ENCODE measurements around the gene BST2. TPM values are rescaled to one million over a fixed set of nuclear protein-coding genes. Genes with fewer than 3 reads are reported as not detected.
A peak's percentile ranks its signal among the peaks of the same experiment; 100 is the strongest.

BST2 gene
- polyA plus RNA-seq, 3 donors = 225 to 284 (median 272) TPM

DNA sequence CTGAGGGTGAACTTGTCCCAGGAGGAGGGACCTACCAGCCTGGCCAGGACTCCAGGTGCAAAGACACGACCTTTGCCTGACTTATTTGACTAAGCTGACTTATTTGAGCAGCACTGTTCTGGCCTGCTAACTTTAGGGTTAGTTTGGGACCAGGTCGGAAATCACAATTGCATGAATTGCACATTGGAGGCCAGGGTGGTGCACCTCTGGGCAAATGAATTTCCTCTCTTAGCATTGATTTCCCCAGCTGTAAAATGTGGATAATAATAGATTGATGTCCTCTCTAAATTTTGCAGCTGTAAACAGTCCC, 1.4 kb upstream of the BST2 start:
- Histone ChIP-seq H3K4me1 (ENCODE audit: control insufficient read depth in 1 of 2, insufficient read depth in 2 of 2, low read length in 2 of 2) (peaks cover 39 to 50% of the 10 kb centered on the region in 2 donors), H4K20me1 (ENCODE audit: insufficient read depth, low read length) (peaks cover 35% of the 10 kb centered on the region), H3K9me3 (replicated peaks in 1 of 2; ENCODE audit: control insufficient read depth in 1 of 2, insufficient read depth in 1 of 2, low read length in 2 of 2) (no peaks in the 10 kb centered on the region), H3K9ac (ENCODE audit: insufficient read depth, low read length, poor library complexity, severe bottlenecking) (peak overlapping the region; percentile 85), H3K4me3 (replicated peaks in 1 of 3; ENCODE audit: low read depth in 2 of 3, low read length in 3 of 3) (peak overlapping the region; percentile 67 to 93 (median 67)), H3K27ac (ENCODE audit: low read depth in 1 of 2, low read length in 2 of 2) (peak overlapping the region; percentile 65 to 92), H3K4me2 (replicated peaks; ENCODE audit: extremely low read depth, low read length, poor library complexity, severe bottlenecking) (peak overlapping the region; percentile 98), H3K27me3 (ENCODE audit: control insufficient read depth in 2 of 2, insufficient read depth in 2 of 2, low read length in 2 of 2) (no peaks in the 10 kb centered on the region), H3K36me3 (replicated peaks in 1 of 2; ENCODE audit: control insufficient read depth in 1 of 2, insufficient read depth in 2 of 2, low read length in 2 of 2) (peaks cover 9 to 23% of the 10 kb centered on the region in 2 donors), H2AFZ (ENCODE audit: insufficient read depth, low read depth, low read length, poor library complexity, severe bottlenecking) (peak overlapping the region; percentile 88), H3K79me2 (ENCODE audit: insufficient read depth, low read length) (peaks cover 77% of the 10 kb centered on the region)
- 7% methylated on average over 2 of the region's 2 CpGs for WGBS (ENCODE audit: insufficient coverage)
- Mint-ChIP-seq H3K4me1 (peaks cover 46% of the 10 kb centered on the region), H3K27me3 (ENCODE audit: low read depth in 3 of 3) (peaks cover 0 to 1% (median 0%) of the 10 kb centered on the region in 3 donors), H3K27ac (peak overlapping the region; percentile 89 to 96 (median 95)), H3K4me3 (peak overlapping the region; percentile 90 to 94), H3K36me3 (peaks cover 12 to 29% of the 10 kb centered on the region in 2 donors), H3K9me3 (peaks cover 0 to 2% (median 0%) of the 10 kb centered on the region in 7 donors)
- no peak for DNase-seq
- TF ChIP-seq, protein P1, sequence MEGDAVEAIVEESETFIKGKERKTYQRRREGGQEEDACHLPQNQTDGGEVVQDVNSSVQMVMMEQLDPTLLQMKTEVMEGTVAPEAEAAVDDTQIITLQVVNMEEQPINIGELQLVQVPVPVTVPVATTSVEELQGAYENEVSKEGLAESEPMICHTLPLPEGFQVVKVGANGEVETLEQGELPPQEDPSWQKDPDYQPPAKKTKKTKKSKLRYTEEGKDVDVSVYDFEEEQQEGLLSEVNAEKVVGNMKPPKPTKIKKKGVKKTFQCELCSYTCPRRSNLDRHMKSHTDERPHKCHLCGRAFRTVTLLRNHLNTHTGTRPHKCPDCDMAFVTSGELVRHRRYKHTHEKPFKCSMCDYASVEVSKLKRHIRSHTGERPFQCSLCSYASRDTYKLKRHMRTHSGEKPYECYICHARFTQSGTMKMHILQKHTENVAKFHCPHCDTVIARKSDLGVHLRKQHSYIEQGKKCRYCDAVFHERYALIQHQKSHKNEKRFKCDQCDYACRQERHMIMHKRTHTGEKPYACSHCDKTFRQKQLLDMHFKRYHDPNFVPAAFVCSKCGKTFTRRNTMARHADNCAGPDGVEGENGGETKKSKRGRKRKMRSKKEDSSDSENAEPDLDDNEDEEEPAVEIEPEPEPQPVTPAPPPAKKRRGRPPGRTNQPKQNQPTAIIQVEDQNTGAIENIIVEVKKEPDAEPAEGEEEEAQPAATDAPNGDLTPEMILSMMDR (IDR thresholded peaks at IDR 0.05) = no peak
- intact Hi-C loops (cut with micrococcal nuclease) = loop anchor here in 1 of 2 donors (2.0 kb wide), 1 partner anchor 14 kb away; the partner anchor contains the start of gene MVB12A

DNA sequence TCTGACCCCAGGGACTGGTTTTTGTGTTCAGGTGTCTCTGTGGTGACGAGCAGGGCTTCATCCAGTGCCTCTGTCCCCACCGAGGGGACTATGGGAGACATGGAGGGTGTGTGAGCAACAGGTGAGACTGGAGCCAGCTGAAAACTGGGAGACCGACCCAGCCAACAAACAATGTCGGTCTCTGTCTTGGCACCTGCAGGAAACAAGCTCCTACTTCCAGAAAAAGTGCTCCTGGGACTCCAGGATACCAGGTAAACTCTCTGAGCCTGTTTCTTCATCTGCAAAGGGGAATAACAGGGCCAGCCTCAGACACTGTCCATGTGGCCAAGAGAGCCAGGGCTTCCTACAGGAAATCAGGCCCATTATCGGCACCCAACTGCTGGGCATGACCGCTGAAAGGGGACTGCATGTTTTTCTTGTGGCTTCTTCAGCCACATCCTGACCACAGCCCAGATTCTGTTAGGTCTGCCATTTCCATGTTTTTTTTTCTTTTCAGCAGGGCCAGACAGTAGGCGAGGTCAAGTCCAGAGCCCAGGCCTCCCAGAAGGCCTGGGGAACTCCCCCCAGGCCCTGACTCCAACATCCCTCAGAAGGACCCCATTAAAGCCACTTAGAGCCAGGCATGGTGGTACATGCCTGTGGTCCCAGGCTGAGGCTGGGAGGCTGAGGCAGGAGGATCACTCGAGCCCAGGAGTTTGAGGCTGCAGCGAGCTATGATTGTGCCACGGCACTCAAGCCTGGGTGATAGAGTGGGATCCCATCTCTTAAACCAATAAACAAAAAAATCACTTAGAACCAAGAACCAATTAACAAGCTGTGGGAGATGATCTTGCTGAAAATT, 836 bp upstream of the BST2 start:
- H3K36me3 ChIP-seq (replicated peaks in 1 of 2; ENCODE audit: control insufficient read depth in 1 of 2, insufficient read depth in 2 of 2, low read length in 2 of 2) = peaks cover 9 to 23% of the 10 kb centered on the region in 2 donors
- peaks cover 0 to 2% (median 0%) of the 10 kb centered on the region in 7 donors for H3K9me3 Mint-ChIP-seq
- H3K4me3 Mint-ChIP-seq = peak overlapping the region; percentile 90 to 94
- H4K20me1 ChIP-seq (ENCODE audit: insufficient read depth, low read length) = peaks cover 29% of the 10 kb centered on the region
- peaks cover 46% of the 10 kb centered on the region for H3K4me1 Mint-ChIP-seq
- H3K27ac ChIP-seq (ENCODE audit: low read depth in 1 of 2, low read length in 2 of 2) = peak overlapping the region; percentile 65 to 92
- H3K9me3 ChIP-seq (replicated peaks in 1 of 2; ENCODE audit: control insufficient read depth in 1 of 2, insufficient read depth in 1 of 2, low read length in 2 of 2) = no peaks in the 10 kb centered on the region
- H2AFZ ChIP-seq (ENCODE audit: insufficient read depth, low read depth, low read length, poor library complexity, severe bottlenecking) = peak overlapping the region; percentile 88
- H3K27ac Mint-ChIP-seq = peak overlapping the region; percentile 93 to 96 (median 96)
- peaks cover 0 to 1% (median 0%) of the 10 kb centered on the region in 3 donors for H3K27me3 Mint-ChIP-seq (ENCODE audit: low read depth in 3 of 3)
- 0% methylated on average over 7 of the region's 10 CpGs for WGBS (ENCODE audit: insufficient coverage)
- H3K36me3 Mint-ChIP-seq = peaks cover 12 to 29% of the 10 kb centered on the region in 2 donors
- TF ChIP-seq, protein P1 (IDR thresholded peaks at IDR 0.05) = no peak
- peaks cover 77% of the 10 kb centered on the region for H3K79me2 ChIP-seq (ENCODE audit: insufficient read depth, low read length)
- H3K4me2 ChIP-seq (replicated peaks; ENCODE audit: extremely low read depth, low read length, poor library complexity, severe bottlenecking) = peak overlapping the region; percentile 98
- peak overlapping the region; percentile 85 for H3K9ac ChIP-seq (ENCODE audit: insufficient read depth, low read length, poor library complexity, severe bottlenecking)
- H3K4me3 ChIP-seq (replicated peaks in 1 of 3; ENCODE audit: low read depth in 2 of 3, low read length in 3 of 3) = peak overlapping the region; percentile 67 to 93 (median 67)
- no peak for DNase-seq
- no peaks in the 10 kb centered on the region for H3K27me3 ChIP-seq (ENCODE audit: control insufficient read depth in 2 of 2, insufficient read depth in 2 of 2, low read length in 2 of 2)
- H3K4me1 ChIP-seq (ENCODE audit: control insufficient read depth in 1 of 2, insufficient read depth in 2 of 2, low read length in 2 of 2) = peaks cover 39 to 50% of the 10 kb centered on the region in 2 donors
- intact Hi-C loops (cut with micrococcal nuclease) = loop anchor here in 1 of 2 donors (2.0 kb wide), 1 partner anchor 15 kb away; the partner anchor contains the start of gene MVB12A

Measured in CD14-positive monocyte (primary cell).